T-helper 2 cell (primary cell): ENCODE measurements around the gene NAT10.

Source experiments
- DNase-seq, 5 experiments: peaks; one replicate each; pipeline versions ENCODE4 v3.0.0 to v3.0.0-alpha.2; 2012 to 2022

NAT10 gene

GRCh38 chr11:34111722-34112270 is 6.4 kb downstream of the NAT10 start:
- DNase-seq, result no peak

GRCh38 chr11:34114014-34114413 is 8.6 kb downstream of the NAT10 start:
- no peak for DNase-seq

- no peak for DNase-seq
Measured at GRCh38 chr11:34114471-34114870, 9.0 kb downstream of the NAT10 start.

- no peak for DNase-seq
Measured at GRCh38 chr11:34120651-34121050, 15.2 kb downstream of the NAT10 start.

- DNase-seq, result no peak
Measured at GRCh38 chr11:34124885-34125668, 19.6 kb downstream of the NAT10 start.

GRCh38 chr11:34126959-34127848 is 21.8 kb downstream of the NAT10 start:
- no peak for DNase-seq

- no peak for DNase-seq
Measured at GRCh38 chr11:34128824-34129223, 23.4 kb downstream of the NAT10 start.

- no peak for DNase-seq
Measured at GRCh38 chr11:34132261-34132965, 27.0 kb downstream of the NAT10 start.

GRCh38 chr11:34134765-34135164 is 29.3 kb downstream of the NAT10 start:
- DNase-seq, result peak in 1 of 5 experiments; percentile 59

GRCh38 chr11:34135439-34135838 is 30.0 kb downstream of the NAT10 start:
- DNase-seq, result peak in 1 of 5 experiments; percentile 38

- DNase-seq, result no peak
Measured at GRCh38 chr11:34136420-34136819, 31.0 kb downstream of the NAT10 start.

- DNase-seq, result no peak
Measured at GRCh38 chr11:34139346-34139745, 33.9 kb downstream of the NAT10 start.

GRCh38 chr11:34140149-34140548 is 34.7 kb downstream of the NAT10 start:
- DNase-seq, result no peak

GRCh38 chr11:34143048-34143447 is 37.6 kb downstream of the NAT10 start:
- DNase-seq, result no peak

GRCh38 chr11:34145073-34145472 is 39.6 kb downstream of the NAT10 start:
- no peak for DNase-seq

- no peak for DNase-seq
Measured at GRCh38 chr11:34145847-34146381, 40.5 kb downstream of the NAT10 start.

GRCh38 chr11:34146411-34146810 is 41.0 kb downstream of the NAT10 start:
- DNase-seq, result no peak

- DNase-seq, result no peak
Measured at GRCh38 chr11:34146866-34147265, 41.4 kb downstream of the NAT10 start.

- no peak for DNase-seq
Measured at GRCh38 chr11:34147581-34147980, 42.2 kb downstream of the NAT10 start.

- DNase-seq, result no peak
Measured at GRCh38 chr11:34148504-34149165, 43.2 kb downstream of the NAT10 start.

GRCh38 chr11:34149274-34149673 is 43.8 kb downstream of the NAT10 start:
- DNase-seq, result no peak

- DNase-seq, result no peak
Measured at GRCh38 chr11:34149786-34150185, 44.4 kb downstream of the NAT10 start.
